Neuronal stem cell (in vitro differentiated cells): Measurements from ENCODE around the gene DPH6.

Experiments used
- DNase-seq: peaks from one replicate; pipeline ENCODE4 v3.0.0-alpha.2; 2013; ENCODE audit warnings: low spot score
- H2AFZ ChIP-seq: one replicate; pipeline ENCODE4 v1.6.1; 2013; ENCODE audit warnings: mild to moderate bottlenecking, low read length, inconsistent platforms
- H2AK5ac ChIP-seq: 2 replicates; pipeline ENCODE4 v1.6.1; 2013; ENCODE audit warnings: low read depth, mild to moderate bottlenecking, inconsistent platforms, low read length, moderate library complexity, mixed read lengths
- H2BK120ac ChIP-seq: 2 replicates; pipeline ENCODE4 v1.6.1; 2013; ENCODE audit warnings: low read depth, mild to moderate bottlenecking, inconsistent platforms, low read length, moderate library complexity, mixed read lengths
- H2BK12ac ChIP-seq: one replicate; pipeline ENCODE4 v1.6.1; 2013; ENCODE audit warnings: low read length, inconsistent platforms
- H2BK15ac ChIP-seq: 2 replicates; pipeline ENCODE4 v1.6.1; 2013; ENCODE audit warnings: mild to moderate bottlenecking, low read length, inconsistent platforms, mixed read lengths
- H2BK5ac ChIP-seq: one replicate; pipeline ENCODE4 v1.6.1; 2013; ENCODE audit warnings: inconsistent platforms, mild to moderate bottlenecking, low read length, moderate library complexity
- H3K14ac ChIP-seq: one replicate; pipeline ENCODE4 v1.6.1; 2013; ENCODE audit warnings: low read length, inconsistent platforms
- H3K18ac ChIP-seq: 2 replicates; pipeline ENCODE4 v1.6.1; 2013; ENCODE audit warnings: low read length, inconsistent platforms
- H3K23ac ChIP-seq: 2 replicates; pipeline ENCODE4 v1.6.1; 2013; ENCODE audit warnings: low read depth, mild to moderate bottlenecking, mixed read lengths, low read length, inconsistent platforms; ENCODE audit not compliant: poor library complexity
- H3K27ac ChIP-seq: replicated peaks from 3 replicates; pipeline ENCODE4 v1.5.1; 2013; ENCODE audit warnings: low read length, inconsistent platforms
- H3K27me3 ChIP-seq, 3 experiments: 2 replicates each; pipeline ENCODE4 v1.6.1; 2013; ENCODE audit warnings: low read length in 3 of 3, mild to moderate bottlenecking in 2 of 3, inconsistent platforms in 1 of 3, low read depth in 1 of 3, mixed read lengths in 1 of 3, moderate library complexity in 1 of 3; ENCODE audit not compliant: control insufficient read depth in 3 of 3, insufficient read depth in 3 of 3
- H3K36me3 ChIP-seq, 2 donors: replicated peaks in 1 of 2; 2 replicates each; pipeline ENCODE4 v1.6.1; 2013; ENCODE audit warnings: low read length in 2 of 2; ENCODE audit not compliant: control insufficient read depth in 2 of 2, insufficient read depth in 2 of 2
- H3K4ac ChIP-seq: 2 replicates; pipeline ENCODE4 v1.6.1; 2013; ENCODE audit warnings: inconsistent platforms, mild to moderate bottlenecking, low read length, moderate library complexity
- H3K4me1 ChIP-seq, 2 donors: 1 replicate in 1 of 2; 2 replicates in 1 of 2; pipeline ENCODE4 v1.6.1; 2013; ENCODE audit warnings: low read length in 2 of 2, low read depth in 1 of 2; ENCODE audit not compliant: control insufficient read depth in 2 of 2, insufficient read depth in 1 of 2
- H3K4me2 ChIP-seq: one replicate; pipeline ENCODE4 v1.6.1; 2013; ENCODE audit warnings: mild to moderate bottlenecking, low read length, inconsistent platforms; ENCODE audit not compliant: insufficient read depth, poor library complexity, severe bottlenecking
- H3K4me3 ChIP-seq, 2 donors: 2 replicates each; pipeline ENCODE4 v1.5.1; 2013; ENCODE audit warnings: low read length in 2 of 2, mild to moderate bottlenecking in 2 of 2, inconsistent platforms in 1 of 2, moderate library complexity in 1 of 2
- H3K79me1 ChIP-seq: one replicate; pipeline ENCODE4 v1.6.1; 2013; ENCODE audit warnings: low read depth, mild to moderate bottlenecking, inconsistent platforms, low read length, moderate library complexity
- H3K9ac ChIP-seq: one replicate; pipeline ENCODE4 v1.6.1; 2013; ENCODE audit warnings: mild to moderate bottlenecking, low read depth, low read length, inconsistent platforms; ENCODE audit not compliant: poor library complexity
- H3K9me3 ChIP-seq, 2 donors: replicated peaks in 1 of 2; 2 replicates each; pipeline versions ENCODE3 to v1.6.1; 2013; ENCODE audit warnings: low read length in 2 of 2, mild to moderate bottlenecking in 2 of 2, inconsistent platforms in 1 of 2, low read depth in 1 of 2, mixed read lengths in 1 of 2, moderate library complexity in 1 of 2; ENCODE audit not compliant: control insufficient read depth in 2 of 2, insufficient read depth in 1 of 2
- H4K8ac ChIP-seq: one replicate; pipeline ENCODE4 v1.6.1; 2013; ENCODE audit warnings: low read depth, mild to moderate bottlenecking, inconsistent platforms, low read length, moderate library complexity
- H4K91ac ChIP-seq: one replicate; pipeline ENCODE4 v1.6.1; 2013; ENCODE audit warnings: low read length, low read depth, mild to moderate bottlenecking, inconsistent platforms; ENCODE audit not compliant: poor library complexity
- WGBS, 2 donors: extraction: QIAGEN DNeasy Blood & Tissue Kit; methylation state at CpG; one replicate each; pipeline ENCODE4 v1.1.7; 2013; ENCODE audit warnings: missing lambda C conversion rate in 2 of 2, mixed read lengths in 1 of 2; ENCODE audit not compliant: insufficient read length in 2 of 2, insufficient replicate concordance in 1 of 2; ENCODE audit errors: extremely low coverage in 2 of 2; 5-methylcytosine and 5-hydroxymethylcytosine counted together

DPH6 gene

GRCh38 chr15:35466476-35466875 lies 79.5 kb downstream of the DPH6 start:
- Histone ChIP-seq H2BK5ac (no peak overlapping the region), H3K79me1 (no peaks in the 10 kb centered on the region), H2BK120ac (no peak overlapping the region), H3K4me3 (no peak overlapping the region), H2BK15ac (no peak overlapping the region), H3K27me3 (no peaks in the 10 kb centered on the region), H3K9me3 (no peaks in the 10 kb centered on the region), H2BK12ac (no peak overlapping the region), H3K36me3 (no peaks in the 10 kb centered on the region), H3K9ac (no peak overlapping the region), H4K91ac (no peak overlapping the region), H2AK5ac (no peak overlapping the region), H4K8ac (no peak overlapping the region), H3K4me2 (no peak overlapping the region), H3K18ac (no peak overlapping the region), H3K14ac (no peak overlapping the region), H3K4ac (no peak overlapping the region), H2AFZ (no peak overlapping the region), H3K27ac (no peak overlapping the region), H3K23ac (no peak overlapping the region), H3K4me1 (no peaks in the 10 kb centered on the region)
- WGBS, 2 donors = no CpG with 5 or more reads among the region's 2 CpGs
- no peak for DNase-seq

GRCh38 chr15:35465783-35466182 lies 80.2 kb downstream of the DPH6 start:
- H2BK120ac ChIP-seq = no peak overlapping the region
- no peak overlapping the region for H3K9ac ChIP-seq
- H4K91ac ChIP-seq = no peak overlapping the region
- no peaks in the 10 kb centered on the region for H3K4me1 ChIP-seq
- no peak overlapping the region for H3K4ac ChIP-seq
- H3K36me3 ChIP-seq = no peaks in the 10 kb centered on the region
- no peak overlapping the region for H2BK12ac ChIP-seq
- H3K9me3 ChIP-seq = no peaks in the 10 kb centered on the region
- H3K79me1 ChIP-seq = no peaks in the 10 kb centered on the region
- H2AK5ac ChIP-seq = no peak overlapping the region
- no peak overlapping the region for H4K8ac ChIP-seq
- H3K4me2 ChIP-seq = no peak overlapping the region
- no peak overlapping the region for H3K27ac ChIP-seq
- H2AFZ ChIP-seq = no peak overlapping the region
- H3K27me3 ChIP-seq = no peaks in the 10 kb centered on the region
- H3K18ac ChIP-seq = no peak overlapping the region
- H2BK5ac ChIP-seq = no peak overlapping the region
- no peak overlapping the region for H2BK15ac ChIP-seq
- DNase-seq = no peak
- H3K4me3 ChIP-seq = no peak overlapping the region
- H3K14ac ChIP-seq = no peak overlapping the region
- H3K23ac ChIP-seq = no peak overlapping the region

DNA sequence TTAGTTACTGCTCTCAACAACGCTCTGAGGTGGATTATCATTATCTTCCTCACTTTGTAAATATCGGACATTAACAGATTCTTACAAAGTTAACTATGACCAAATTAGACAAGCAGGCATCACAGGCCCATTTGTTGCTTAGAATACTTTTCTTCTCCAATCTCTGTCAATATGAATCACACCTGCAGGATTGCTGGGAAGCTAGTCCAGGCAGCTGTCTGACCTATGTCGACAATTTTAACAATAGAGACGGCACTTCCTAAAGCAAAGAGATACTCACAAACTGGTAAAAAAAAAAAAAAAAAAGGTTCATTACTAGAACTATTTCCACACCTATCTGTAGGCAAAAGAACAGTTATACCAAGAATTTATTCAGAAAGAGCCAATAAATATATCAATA lies 85.3 kb downstream of the DPH6 start:
- WGBS, 2 donors = no CpG with 5 or more reads among the region's 4 CpGs
- no peak for DNase-seq

GRCh38 chr15:35458176-35458856 lies 87.6 kb downstream of the DPH6 start:
- no CpG with 5 or more reads among the region's 7 CpGs for WGBS, 2 donors
- H2BK12ac ChIP-seq = no peak overlapping the region
- H3K23ac ChIP-seq = no peak overlapping the region
- no peak for DNase-seq
- no peaks in the 10 kb centered on the region for H3K79me1 ChIP-seq
- no peak overlapping the region for H3K4me2 ChIP-seq
- no peak overlapping the region for H4K8ac ChIP-seq
- no peaks in the 10 kb centered on the region for H3K9me3 ChIP-seq
- no peaks in the 10 kb centered on the region for H3K27me3 ChIP-seq
- H2BK120ac ChIP-seq = no peak overlapping the region
- H3K14ac ChIP-seq = no peak overlapping the region
- no peaks in the 10 kb centered on the region for H3K4me1 ChIP-seq
- H3K4me3 ChIP-seq = no peak overlapping the region
- no peak overlapping the region for H2BK15ac ChIP-seq
- H2BK5ac ChIP-seq = no peak overlapping the region
- H3K4ac ChIP-seq = no peak overlapping the region
- H3K18ac ChIP-seq = no peak overlapping the region
- no peak overlapping the region for H2AFZ ChIP-seq
- H4K91ac ChIP-seq = no peak overlapping the region
- H3K36me3 ChIP-seq = no peaks in the 10 kb centered on the region
- no peak overlapping the region for H2AK5ac ChIP-seq
- no peak overlapping the region for H3K9ac ChIP-seq
- H3K27ac ChIP-seq = no peak overlapping the region

More for the DNA sequence above, 85.3 kb downstream of the DPH6 start:
- H2BK12ac ChIP-seq = no peak overlapping the region
- no peaks in the 10 kb centered on the region for H3K36me3 ChIP-seq
- H2BK15ac ChIP-seq = no peak overlapping the region
- no peaks in the 10 kb centered on the region for H3K27me3 ChIP-seq
- no peak overlapping the region for H2BK5ac ChIP-seq
- H3K4me1 ChIP-seq = no peaks in the 10 kb centered on the region
- no peak overlapping the region for H3K4me3 ChIP-seq
- no peak overlapping the region for H3K4me2 ChIP-seq
- no peak overlapping the region for H2AK5ac ChIP-seq
- no peaks in the 10 kb centered on the region for H3K79me1 ChIP-seq
- no peak overlapping the region for H3K27ac ChIP-seq
- H3K9ac ChIP-seq = no peak overlapping the region
- H2BK120ac ChIP-seq = no peak overlapping the region
- H3K23ac ChIP-seq = no peak overlapping the region
- H3K9me3 ChIP-seq = no peaks in the 10 kb centered on the region
- H3K4ac ChIP-seq = no peak overlapping the region
- no peak overlapping the region for H3K18ac ChIP-seq
- H4K91ac ChIP-seq = no peak overlapping the region
- no peak overlapping the region for H4K8ac ChIP-seq
- H3K14ac ChIP-seq = no peak overlapping the region
- H2AFZ ChIP-seq = no peak overlapping the region
